GM12872 (cell line): Measurements from ENCODE around the gene ARHGAP18.

Experiments used
- CTCF ChIP-seq: IDR thresholded peaks from 3 replicates; pipeline ENCODE4 v1.5.1; 2011; ENCODE audit warnings: low read depth, mild to moderate bottlenecking, low read length, moderate library complexity; ENCODE audit not compliant: insufficient read depth

Gene ARHGAP18

GRCh38 chr6:129634411-129635230, 75.4 kb downstream of the ARHGAP18 start:
- TF ChIP-seq CTCF = no peak

GRCh38 chr6:129633529-129633928, 76.4 kb downstream of the ARHGAP18 start:
- TF ChIP-seq CTCF = no peak

- TF ChIP-seq CTCF = no peak
These were observed 77.8 kb downstream of the ARHGAP18 start for GRCh38 chr6:129632172-129632613.

- TF ChIP-seq CTCF = no peak
These were observed 78.9 kb downstream of the ARHGAP18 start for GRCh38 chr6:129631070-129631469.

- no peak for TF ChIP-seq CTCF
These were observed 79.4 kb downstream of the ARHGAP18 start for GRCh38 chr6:129630596-129630995.

GRCh38 chr6:129628101-129628815, 81.7 kb downstream of the ARHGAP18 start:
- no peak for TF ChIP-seq CTCF

GRCh38 chr6:129624488-129624887, 85.5 kb downstream of the ARHGAP18 start:
- TF ChIP-seq CTCF = no peak
